Embryonic facial prominence (tissue), 1 donor: Measurements from ENCODE around the gene SLAMF9.

Source experiments
- DNase-seq: peaks from one replicate; pipeline ENCODE4 v3.0.0-alpha.2; 2016; ENCODE audit errors: extremely low spot score

Gene SLAMF9

GRCh38 chr1:159945483-159946241 is 8.4 kb downstream of the SLAMF9 start, which contains the start of gene IGSF9:
IGSF9 (minus strand) TSS chr1:159945613; CDS start chr1:159943454, 2,159 bp downstream.
- peak; percentile 86 for DNase-seq

DNA sequence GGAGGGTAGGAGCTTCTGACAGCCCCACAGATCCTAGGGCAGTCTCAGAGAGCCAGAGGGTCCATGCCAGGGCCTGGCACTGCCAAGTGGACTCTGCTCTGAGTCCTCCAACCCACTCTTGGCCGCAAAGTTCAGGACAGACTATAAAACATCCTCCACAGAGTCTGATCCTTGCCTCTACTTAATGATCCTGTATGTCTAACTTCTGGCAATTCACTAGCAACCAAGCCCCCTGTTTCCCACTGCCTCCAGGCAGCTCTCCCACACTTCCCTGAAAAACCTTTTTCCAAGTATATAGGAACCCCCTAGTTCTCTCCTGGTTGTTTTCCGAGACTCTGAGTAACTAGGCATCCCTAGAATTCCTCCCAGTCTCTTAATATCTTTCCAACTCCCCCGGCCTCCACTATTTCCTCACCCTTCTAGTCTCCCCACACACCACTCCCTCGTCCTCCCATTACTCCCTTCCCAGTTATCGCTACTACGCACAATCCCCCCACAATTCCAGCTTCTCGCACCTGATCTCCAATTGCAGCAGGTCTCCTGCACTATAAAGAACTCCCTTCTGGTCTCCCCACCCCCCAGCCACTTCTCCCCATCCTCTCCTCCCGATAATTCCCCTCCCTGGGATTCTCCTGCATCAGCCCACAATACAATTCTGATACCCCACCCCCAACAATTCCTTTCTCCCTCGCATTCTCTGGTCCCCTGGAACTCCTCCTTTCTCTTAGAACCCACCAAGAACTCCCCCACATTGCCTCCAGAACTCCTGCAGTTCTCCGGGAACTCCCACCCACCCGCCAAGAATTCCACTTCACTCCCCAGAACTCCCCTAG is 9.2 kb downstream of the SLAMF9 start:
- no peak for DNase-seq

DNA sequence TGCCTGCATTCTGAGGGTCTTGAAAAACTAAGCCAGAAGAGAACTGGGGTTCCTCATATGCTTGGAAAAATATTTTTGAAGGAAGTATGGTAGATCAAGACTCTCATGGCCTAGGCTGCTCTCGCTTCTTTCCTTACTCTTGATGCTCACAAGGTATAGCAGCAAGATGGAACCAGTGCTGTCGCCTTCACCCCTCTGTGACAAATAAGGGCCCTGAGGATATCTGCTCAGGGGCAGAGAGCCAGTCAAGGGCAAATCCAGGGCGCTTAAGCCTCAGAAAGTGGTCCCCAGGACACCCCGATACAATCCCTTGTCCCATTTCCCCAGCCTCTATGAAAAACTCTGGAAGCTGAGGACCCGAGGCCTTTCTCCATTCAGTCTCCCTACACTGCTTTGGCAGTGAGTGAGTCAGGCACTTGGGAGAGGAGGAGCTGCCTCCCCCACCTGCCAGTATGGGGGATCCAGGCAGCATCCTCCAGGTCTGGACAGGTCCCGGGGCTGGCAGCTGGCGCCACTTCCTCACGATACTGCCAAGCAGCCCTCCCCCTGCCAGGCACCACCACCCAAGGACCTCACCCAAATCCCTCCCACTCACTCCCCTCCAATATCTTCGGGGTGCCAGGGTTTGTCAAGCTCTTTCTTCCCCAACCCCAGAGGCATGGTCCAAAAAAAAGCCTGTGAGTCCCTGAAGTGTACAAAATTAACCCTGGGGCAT is 10.0 kb downstream of the SLAMF9 start:
- DNase-seq = no peak

- no peak for DNase-seq
These were observed 10.8 kb downstream of the SLAMF9 start for GRCh38 chr1:159943278-159943640.

GRCh38 chr1:159942632-159943277 is 11.3 kb downstream of the SLAMF9 start:
- no peak for DNase-seq

DNA sequence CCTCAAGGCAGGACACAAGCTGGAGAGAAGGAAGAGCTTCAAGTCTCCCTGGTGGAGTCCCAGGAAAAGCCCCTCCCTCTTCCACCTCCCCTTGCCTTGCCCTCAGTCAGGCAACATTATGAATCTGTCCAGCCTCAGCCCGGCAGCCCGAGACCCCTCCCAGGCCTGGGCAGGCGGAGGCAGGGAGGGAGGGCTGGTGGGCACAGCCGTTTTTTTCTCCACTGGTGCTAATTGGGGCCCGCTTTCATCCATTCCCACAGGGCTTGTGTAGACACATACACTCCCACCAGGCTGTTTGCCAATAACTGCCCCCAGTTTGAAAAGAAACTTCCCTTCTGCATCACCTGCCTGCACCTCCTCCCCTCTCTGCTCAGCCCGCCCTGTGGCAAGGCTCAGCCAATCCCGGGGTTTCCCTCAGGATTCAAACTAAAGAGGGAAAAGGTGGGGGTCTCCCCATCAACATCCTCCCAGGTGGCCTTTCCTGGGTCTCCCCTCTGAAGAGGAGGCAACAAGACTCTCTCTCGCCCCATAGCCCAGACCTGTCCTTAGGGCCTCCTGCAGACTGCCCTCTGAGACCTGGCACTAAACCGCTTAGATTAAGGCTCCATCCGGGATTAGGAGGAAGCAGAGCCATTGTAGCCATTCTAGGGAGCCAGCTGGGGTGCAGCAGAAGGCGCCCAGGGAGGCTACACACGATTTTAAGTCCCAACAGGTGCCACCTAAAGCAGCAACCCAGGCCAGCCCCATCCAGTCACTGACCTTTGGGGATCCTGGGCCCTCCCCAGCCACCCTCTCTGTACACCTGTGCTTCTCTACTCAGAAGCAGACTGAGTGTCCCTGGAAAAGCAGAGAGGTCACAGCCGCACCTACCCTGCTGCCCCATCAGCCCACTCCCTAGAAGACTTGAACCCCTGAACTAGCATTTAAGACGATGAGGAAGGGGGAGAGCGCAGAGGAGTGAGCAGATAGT is 12.2 kb downstream of the SLAMF9 start:
- DNase-seq = no peak

- no peak for DNase-seq
These were observed 12.9 kb downstream of the SLAMF9 start for GRCh38 chr1:159941141-159941540.

GRCh38 chr1:159940006-159940620 is 13.9 kb downstream of the SLAMF9 start:
- no peak for DNase-seq

- DNase-seq = no peak
These were observed 14.4 kb downstream of the SLAMF9 start for GRCh38 chr1:159939678-159940002.

GRCh38 chr1:159938905-159939677 is 14.9 kb downstream of the SLAMF9 start:
- no peak for DNase-seq

DNA sequence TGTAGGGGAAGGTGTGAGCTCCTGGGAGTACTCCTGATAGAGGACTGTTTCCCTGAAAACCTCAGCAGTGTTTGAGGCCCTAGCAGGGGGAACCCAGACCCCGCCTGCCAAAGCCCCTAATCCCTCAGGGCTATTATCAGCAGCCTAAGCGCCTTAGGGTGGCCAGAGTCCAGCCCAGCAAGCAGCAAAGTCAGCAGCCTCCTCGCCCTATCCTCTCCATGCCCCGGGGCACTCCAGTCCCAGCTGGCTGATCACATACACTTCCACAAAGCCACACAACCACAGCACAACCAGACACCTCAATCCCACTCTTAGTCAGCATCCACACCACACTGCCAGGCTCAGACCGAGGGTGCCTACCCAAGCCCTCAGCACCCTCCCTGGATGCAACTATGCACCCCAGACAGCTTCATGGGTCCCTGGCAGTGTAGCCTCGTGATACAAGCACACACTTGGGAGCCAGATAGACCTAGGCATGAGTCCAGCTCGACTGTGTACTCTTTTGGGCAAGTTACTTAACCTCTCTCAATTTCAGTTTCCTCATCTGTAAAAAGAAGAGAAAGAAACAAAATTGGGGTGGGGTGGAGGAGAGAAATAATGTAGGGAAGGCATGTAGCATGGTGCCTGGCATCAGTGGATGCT is 15.7 kb downstream of the SLAMF9 start:
- no peak for DNase-seq

- no peak for DNase-seq
These were observed 16.8 kb downstream of the SLAMF9 start for GRCh38 chr1:159937054-159937750.

DNA sequence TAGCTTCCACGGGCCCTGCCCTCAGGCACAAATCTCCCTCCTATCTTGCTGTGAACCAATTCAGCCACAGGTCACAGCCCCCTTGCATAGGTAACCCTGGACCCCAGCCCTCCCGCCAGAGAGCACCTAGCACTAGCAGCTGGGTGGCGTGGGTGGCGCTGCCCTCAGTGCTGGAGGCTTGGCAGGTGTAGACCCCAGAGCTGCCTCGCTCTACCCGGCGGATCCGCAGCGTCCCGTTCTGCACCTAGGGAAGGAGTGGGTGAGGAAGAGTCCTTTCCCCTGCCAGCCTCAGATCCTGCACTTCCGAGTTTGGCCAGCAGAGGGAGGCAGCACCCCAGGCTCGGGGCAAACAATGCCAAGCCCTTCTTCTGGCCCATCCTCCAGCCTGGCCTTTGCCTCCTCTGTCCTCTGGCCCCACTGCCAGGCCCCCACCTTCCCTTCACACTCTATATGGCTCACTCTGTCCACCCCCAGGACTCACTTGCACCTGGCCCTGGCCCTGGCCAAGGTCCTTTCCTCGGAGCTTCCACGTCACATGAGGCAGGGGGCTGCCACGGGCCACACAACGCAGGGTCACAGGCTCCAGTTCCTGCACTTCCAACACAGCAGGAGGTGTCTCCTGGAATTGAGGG is 17.6 kb downstream of the SLAMF9 start:
- no peak for DNase-seq

GRCh38 chr1:159935719-159936272 is 18.2 kb downstream of the SLAMF9 start:
- DNase-seq = no peak

DNA sequence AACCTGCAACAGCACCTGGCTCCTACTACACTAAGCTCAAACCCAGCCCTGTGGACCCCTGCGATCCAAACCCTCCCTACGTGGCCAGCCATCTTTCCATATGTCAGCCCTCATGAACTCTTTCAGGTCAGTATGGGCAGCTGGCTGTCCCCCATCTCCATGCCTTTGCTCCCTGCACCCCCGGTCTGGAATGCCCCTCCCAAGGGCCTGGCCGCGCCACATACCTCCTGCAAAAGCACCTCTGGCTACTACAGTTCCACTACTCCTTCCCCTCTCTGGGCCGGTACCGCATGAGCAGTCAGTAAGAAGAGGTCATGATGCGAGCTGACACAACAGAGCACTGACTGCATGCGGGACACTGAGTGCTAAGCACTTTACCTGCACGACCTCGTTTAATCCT is 18.7 kb downstream of the SLAMF9 start:
- no peak for DNase-seq

DNA sequence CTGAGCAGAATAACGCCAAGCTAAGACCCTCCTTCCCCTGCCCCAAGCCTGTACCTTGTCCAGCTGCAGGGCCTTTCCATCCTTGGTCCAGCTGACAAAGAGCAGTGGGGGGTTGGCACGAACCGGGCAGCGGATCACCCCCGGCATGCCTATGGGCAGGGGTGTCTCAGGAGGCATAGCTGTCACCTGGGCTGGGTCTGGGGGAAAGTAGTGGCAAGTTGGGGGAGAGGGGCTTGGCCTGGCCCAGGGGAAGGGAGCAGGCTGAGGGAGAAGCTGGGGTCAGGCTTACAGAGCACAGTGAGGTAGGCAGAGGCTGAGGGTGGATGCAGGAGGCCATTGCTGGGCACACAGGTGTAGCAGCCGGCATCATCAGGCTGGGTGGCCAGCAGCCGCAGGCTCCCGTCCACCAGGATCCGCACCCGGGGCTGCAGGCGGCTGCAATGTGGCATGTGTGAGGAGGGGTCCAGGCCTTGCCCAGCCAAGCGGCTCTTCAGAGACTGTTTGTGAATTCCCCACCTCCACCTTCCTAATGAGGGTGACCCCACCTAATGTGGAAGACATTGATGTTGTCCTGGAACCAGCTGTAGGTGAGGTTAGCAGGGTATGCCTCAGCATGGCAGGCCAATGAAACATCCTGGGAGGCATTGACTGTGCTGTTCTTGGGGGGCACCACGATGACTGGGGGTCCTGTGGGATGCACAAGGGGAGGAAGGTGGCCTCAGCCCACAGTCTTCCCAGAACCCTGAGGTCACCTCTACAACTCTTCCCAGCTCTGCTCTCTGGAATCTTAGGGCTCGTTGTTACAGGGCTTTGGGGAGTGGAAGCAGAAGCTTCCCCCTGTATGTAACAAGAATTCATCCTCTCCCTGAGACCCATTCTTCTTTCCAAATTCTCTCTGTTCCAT is 19.6 kb downstream of the SLAMF9 start:
- DNase-seq = no peak

DNA sequence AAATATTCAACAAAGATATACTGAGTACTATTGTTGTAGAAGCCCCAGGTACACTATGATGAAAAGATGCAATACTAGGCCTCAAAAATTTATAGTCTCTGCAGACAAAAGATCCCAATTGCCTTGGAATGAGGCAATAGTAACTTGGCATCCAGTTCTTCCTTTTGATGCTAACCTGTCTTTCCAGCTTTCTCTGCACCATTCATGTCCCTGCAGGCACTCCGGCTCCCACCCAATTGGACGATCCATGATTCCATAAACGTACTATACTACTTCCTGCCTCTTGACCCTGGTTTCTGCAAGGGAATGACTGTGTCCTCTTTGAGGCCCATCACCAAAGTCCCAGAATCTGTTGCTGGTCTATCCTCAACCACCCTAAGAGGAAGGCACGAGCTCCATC is 20.7 kb downstream of the SLAMF9 start:
- no peak for DNase-seq
